Adrenal gland (tissue), 12 donors: ENCODE results near the gene MMP21. TPM values are rescaled to one million over a fixed set of nuclear protein-coding genes. Genes with fewer than 3 reads are reported as not detected.

Source experiments
- DNase-seq, 7 donors: peaks; one replicate each; pipeline ENCODE4 v3.0.0-alpha.2; 2019 to 2020
- H3K27ac ChIP-seq, 5 donors: fragments of 200-600 bp; sonication (generic) in 4 of 5; 1 replicate in 3 of 5; 2 replicates in 2 of 5; pipeline versions ENCODE4 v1.5.1 to v1.8.0; 2016 to 2020; ENCODE audit warnings: mild to moderate bottlenecking in 1 of 5
- H3K27me3 ChIP-seq: fragments of 200-600 bp; 2 replicates; pipeline ENCODE4 v1.8.0; 2021
- H3K36me3 ChIP-seq, 2 donors: fragments of 200-600 bp; replicated peaks in 1 of 2; 1 replicate in 1 of 2; 2 replicates in 1 of 2; pipeline versions ENCODE4 v1.5.1 to v1.8.0; 2018 to 2022
- H3K4me1 ChIP-seq, 2 donors: fragments of 200-600 bp; replicated peaks in 1 of 2; 1 replicate in 1 of 2; 2 replicates in 1 of 2; pipeline versions ENCODE4 v1.5.1 to v1.8.0; 2018 to 2021
- H3K4me3 ChIP-seq, 4 donors: fragments of 200-600 bp; sonication (generic) in 3 of 4; one replicate each; pipeline ENCODE4 v1.5.1; 2016 to 2018
- H3K9me3 ChIP-seq, 3 donors: fragments of 200-600 bp; sonication (generic) in 1 of 3; replicated peaks in 1 of 3; 1 replicate in 2 of 3; 2 replicates in 1 of 3; pipeline versions ENCODE4 v1.5.1 to v1.8.0; 2016 to 2021
- POLR2A ChIP-seq, 2 donors: fragments of 450-650 bp; IDR thresholded peaks; one replicate each; pipeline ENCODE4 v1.6.1; 2017; ENCODE audit warnings: antibody characterized with exemption in 2 of 2, mild to moderate bottlenecking in 2 of 2, moderate library complexity in 1 of 2
- WGBS, 4 donors: extraction: QIAGEN DNeasy Blood & Tissue Kit in 2 of 4; methylation state at CpG; one replicate each; pipeline versions ENCODE4 v1.1.5 to v1.1.7; 2013 to 2017; 5-methylcytosine and 5-hydroxymethylcytosine counted together
- intact Hi-C, 2 donors: fragments of 100-400 bp; cut with DNase I; formaldehyde crosslinking; loops; one replicate each; pipeline versions ENCODE4 v1.14.1 to v1.15.0; 2022 to 2023
- polyA plus RNA-seq, 3 donors: library from polyadenylated mRNA; stranded (reverse); fragments of 200-250 nt in 2 of 3; fragments of 350-450 nt in 1 of 3; fragmentation: Illumina TruSeq in 1 of 3; extraction: RNeasy Lipid Tissue Mini Kit (QIAGEN cat#74804) in 1 of 3; gene quantifications; one replicate each; pipeline ENCODE4 v1.2.3, GENCODE V29; 2013 to 2014
- total RNA-seq, 9 donors: library from RNA; depleted of rRNA in 4 of 9; stranded (reverse); fragments of >200 nt in 4 of 9; fragments of 120-200 nt in 1 of 9; fragmentation: NEBNext Ultra II Directional in 1 of 9; extraction: Animal tissue kit (Norgen Biotek cat#: 25700) in 1 of 9; gene quantifications; one replicate each; pipeline versions ENCODE4 v1.1.0 to v1.2.4, GENCODE V29; 2013 to 2023
- TF ChIP-seq, protein P1 (sequence below), 6 experiments: fragments of 450-650 bp in 4 of 6; fragments of 200-600 bp in 2 of 6; sonication (generic) in 1 of 6; IDR thresholded peaks; 1 replicate in 5 of 6; 2 replicates in 1 of 6; pipeline versions ENCODE4 v1.5.1 to v1.8.0; 2016 to 2021; ENCODE audit warnings: antibody characterized with exemption in 6 of 6, mild to moderate bottlenecking in 2 of 6, moderate library complexity in 1 of 6
- donor health status: healthy with polysubstance abuse.
- donor health status: Bipolar disorder and iron deficiency.
- donor health status: DM: yes; HTN: yes; CAD: no.
- donor health status: DM: no; HTN: no; CAD: no.
- donor health status: DM: no; HTN: no; CAD: no.
- donor health status: DM: yes; HTN: yes; CAD: no.

The MMP21 gene
- total and polyA plus RNA-seq, 12 donors, result 0.11 to 0.27 (median 0.24) TPM; not detected in 7

DNA sequence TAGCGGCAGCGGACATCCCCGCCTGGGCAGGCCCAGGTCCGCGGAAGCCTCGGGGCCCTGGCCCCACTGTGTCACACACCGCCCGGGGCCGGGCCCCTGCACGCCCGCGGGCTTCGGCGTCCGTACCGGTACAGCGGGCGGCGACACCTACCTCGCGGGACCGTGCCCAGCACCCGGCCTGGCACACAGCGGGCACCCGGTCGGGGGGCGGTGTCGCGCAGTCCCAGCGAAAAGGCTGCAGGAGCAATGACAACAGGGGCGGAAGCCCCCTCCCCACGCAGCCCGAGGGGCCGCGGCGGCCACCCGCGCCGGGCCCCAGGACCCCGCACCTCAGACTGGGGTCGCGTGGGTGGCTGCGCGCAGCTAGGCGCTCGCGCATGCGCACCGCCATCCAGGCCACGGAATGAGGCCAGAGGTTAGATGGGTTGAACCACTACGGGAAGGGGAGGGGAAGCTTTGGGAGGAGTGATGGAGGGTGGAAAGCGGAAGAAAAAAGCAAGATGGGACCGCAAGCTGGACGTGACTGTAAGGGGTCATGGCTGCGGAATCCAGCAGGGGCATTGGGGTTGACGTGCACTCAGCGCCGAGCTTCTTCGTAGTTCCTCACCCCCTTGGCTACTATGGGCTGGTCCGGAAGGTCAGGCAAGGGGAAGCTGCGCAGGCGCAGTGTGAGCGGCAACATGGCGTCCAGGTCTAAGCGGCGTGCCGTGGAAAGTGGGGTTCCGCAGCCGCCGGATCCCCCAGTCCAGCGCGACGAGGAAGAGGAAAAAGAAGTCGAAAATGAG is 47.4 kb upstream of the MMP21 start, which contains the start of the genes BCCIP and UROS:
BCCIP (plus strand) TSS at position 669 of the 785 bp plus-strand sequence; CDS start at position 681, 12 bp downstream.
UROS (minus strand) TSS at position 381 of the 785 bp plus-strand sequence. CDS start 6,759 bp downstream, outside the sequence.
- H3K27me3 ChIP-seq, result no peaks in the 10 kb centered on the region
- WGBS, 4 donors, result 0 to 1% (median 0%) methylated on average over 32 to 74 of the region's 74 CpGs
- H3K9me3 ChIP-seq, result no peaks in the 10 kb centered on the region
- TF ChIP-seq, protein P1, sequence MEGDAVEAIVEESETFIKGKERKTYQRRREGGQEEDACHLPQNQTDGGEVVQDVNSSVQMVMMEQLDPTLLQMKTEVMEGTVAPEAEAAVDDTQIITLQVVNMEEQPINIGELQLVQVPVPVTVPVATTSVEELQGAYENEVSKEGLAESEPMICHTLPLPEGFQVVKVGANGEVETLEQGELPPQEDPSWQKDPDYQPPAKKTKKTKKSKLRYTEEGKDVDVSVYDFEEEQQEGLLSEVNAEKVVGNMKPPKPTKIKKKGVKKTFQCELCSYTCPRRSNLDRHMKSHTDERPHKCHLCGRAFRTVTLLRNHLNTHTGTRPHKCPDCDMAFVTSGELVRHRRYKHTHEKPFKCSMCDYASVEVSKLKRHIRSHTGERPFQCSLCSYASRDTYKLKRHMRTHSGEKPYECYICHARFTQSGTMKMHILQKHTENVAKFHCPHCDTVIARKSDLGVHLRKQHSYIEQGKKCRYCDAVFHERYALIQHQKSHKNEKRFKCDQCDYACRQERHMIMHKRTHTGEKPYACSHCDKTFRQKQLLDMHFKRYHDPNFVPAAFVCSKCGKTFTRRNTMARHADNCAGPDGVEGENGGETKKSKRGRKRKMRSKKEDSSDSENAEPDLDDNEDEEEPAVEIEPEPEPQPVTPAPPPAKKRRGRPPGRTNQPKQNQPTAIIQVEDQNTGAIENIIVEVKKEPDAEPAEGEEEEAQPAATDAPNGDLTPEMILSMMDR (IDR thresholded peaks at IDR 0.05), result no peak
- TF ChIP-seq POLR2A (IDR thresholded peaks at IDR 0.05), result peak; percentile 29 to 32
- H3K36me3 ChIP-seq, result peaks cover 0 to 13% of the 10 kb centered on the region in 2 donors
- peak; percentile 89 to 94 (median 92) for DNase-seq
- H3K4me1 ChIP-seq, result peaks cover 23 to 38% of the 10 kb centered on the region in 2 donors
- intact Hi-C loops, result no loop called here
- peak within 1 kb of the TSS; percentile 60 to 97 (median 90) for H3K27ac ChIP-seq
- peak within 1 kb of the TSS; percentile 27 to 99 (median 96) for H3K4me3 ChIP-seq

DNA sequence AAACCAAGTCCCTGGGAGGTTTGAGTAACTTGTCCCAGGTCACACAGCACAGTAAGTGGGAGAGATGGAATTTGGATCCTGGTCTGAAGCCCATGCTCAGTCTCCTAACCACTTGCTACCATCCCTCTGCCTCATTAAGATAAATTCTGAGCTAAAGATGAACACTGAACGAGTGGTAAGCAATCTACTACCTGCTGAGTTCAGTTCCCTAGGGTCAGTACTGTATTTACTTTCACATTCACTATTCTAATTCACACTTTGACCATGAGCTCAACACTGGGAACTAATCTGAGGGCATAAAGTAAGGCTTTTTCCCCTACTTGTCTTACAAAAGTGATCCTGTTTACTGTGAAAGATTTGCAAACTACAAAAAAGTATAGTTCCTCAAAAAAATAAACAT is 45.1 kb upstream of the MMP21 start:
- Histone ChIP-seq H3K27ac (no peak overlapping the region), H3K36me3 (peaks cover 0 to 3% of the 10 kb centered on the region in 2 donors), H3K4me3 (no peak overlapping the region), H3K9me3 (no peaks in the 10 kb centered on the region), H3K27me3 (no peaks in the 10 kb centered on the region), H3K4me1 (peaks cover 23 to 34% of the 10 kb centered on the region in 2 donors)
- TF ChIP-seq, protein P1 (IDR thresholded peaks at IDR 0.05), result no peak
- TF ChIP-seq POLR2A (IDR thresholded peaks at IDR 0.05), result no peak
- intact Hi-C loops, result no loop called here
- WGBS, 4 donors, result 63 to 73% (median 70%) methylated on average over 1 of the region's 1 CpG
- no peak for DNase-seq

DNA sequence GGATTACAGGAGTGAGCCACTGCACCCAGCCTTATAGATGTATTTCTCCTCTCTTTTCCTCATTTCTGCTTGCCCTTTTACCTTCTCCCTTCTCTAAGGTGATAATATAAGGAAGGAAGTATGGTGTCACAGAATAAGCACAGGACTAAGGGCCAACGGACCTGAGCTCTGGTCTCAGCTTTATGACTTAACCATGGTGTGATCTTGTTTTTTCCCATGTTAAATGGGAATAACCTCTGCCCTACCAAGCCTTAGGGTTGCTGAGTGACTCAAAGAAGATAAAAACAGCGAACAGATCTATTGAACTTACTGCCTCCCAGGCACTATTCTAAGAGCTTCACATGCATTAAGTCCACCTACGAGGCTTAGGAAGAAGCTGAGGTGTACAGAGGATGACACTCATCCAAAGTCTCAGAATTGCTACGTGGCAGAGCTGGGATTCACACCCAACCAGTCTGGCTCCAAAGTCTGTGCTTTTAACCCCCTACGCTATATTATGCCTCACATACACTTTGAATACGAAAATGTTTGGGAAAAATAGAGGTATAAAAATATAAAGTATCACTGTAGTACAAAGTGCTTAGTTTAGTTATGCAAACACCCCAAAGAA is 41.8 kb upstream of the MMP21 start:
- WGBS, 4 donors, result 90 to 92% (median 91%) methylated on average over 6 of the region's 6 CpGs
- Histone ChIP-seq H3K27me3 (no peaks in the 10 kb centered on the region), H3K9me3 (no peaks in the 10 kb centered on the region), H3K4me1 (peaks cover 7 to 19% of the 10 kb centered on the region in 2 donors), H3K36me3 (peaks cover 0 to 29% of the 10 kb centered on the region in 2 donors), H3K27ac (no peak overlapping the region), H3K4me3 (no peak overlapping the region)
- TF ChIP-seq, protein P1 (IDR thresholded peaks at IDR 0.05), result no peak
- no peak for TF ChIP-seq POLR2A (IDR thresholded peaks at IDR 0.05)
- intact Hi-C loops, result no loop called here
- DNase-seq, result no peak

DNA sequence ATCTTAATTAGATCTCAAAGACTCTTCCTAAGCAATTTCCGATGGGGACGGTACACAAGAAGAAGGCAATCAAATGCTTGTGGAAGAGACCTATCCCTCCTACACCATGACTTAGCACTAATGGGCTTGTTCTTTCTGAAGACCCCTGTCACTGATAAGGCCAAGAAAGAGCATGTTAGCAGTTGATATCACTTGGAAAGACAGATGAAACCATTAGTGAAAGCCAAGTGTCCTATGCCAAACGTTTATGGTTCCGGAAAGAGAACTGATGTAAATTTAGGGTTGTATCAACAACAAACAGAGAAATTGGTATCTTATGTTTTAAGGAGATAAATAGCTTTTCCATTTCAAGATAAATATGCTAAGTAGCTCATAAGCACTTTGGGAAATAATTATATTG is 40.9 kb upstream of the MMP21 start:
- Histone ChIP-seq H3K9me3 (no peaks in the 10 kb centered on the region), H3K4me3 (no peak overlapping the region), H3K4me1 (peaks cover 9 to 19% of the 10 kb centered on the region in 2 donors), H3K27ac (no peak overlapping the region), H3K27me3 (no peaks in the 10 kb centered on the region), H3K36me3 (peaks cover 0 to 29% of the 10 kb centered on the region in 2 donors)
- TF ChIP-seq, protein P1 (IDR thresholded peaks at IDR 0.05), result no peak
- TF ChIP-seq POLR2A (IDR thresholded peaks at IDR 0.05), result no peak
- intact Hi-C loops, result no loop called here
- no peak for DNase-seq
- 85 to 96% (median 91%) methylated on average over 4 of the region's 4 CpGs for WGBS, 4 donors
